GM12892 (cell line): Measurements from ENCODE around the gene SUSD4.

ENCODE experiments used
- POLR2A ChIP-seq: IDR thresholded peaks from 2 replicates; pipeline ENCODE4 v1.6.1; 2011; ENCODE audit warnings: low read depth, low read length, control low read depth
- POLR2AphosphoS5 ChIP-seq: IDR thresholded peaks from 2 replicates; pipeline ENCODE4 v1.6.1; 2011; ENCODE audit warnings: low read depth, low read length, control low read depth

DNA sequence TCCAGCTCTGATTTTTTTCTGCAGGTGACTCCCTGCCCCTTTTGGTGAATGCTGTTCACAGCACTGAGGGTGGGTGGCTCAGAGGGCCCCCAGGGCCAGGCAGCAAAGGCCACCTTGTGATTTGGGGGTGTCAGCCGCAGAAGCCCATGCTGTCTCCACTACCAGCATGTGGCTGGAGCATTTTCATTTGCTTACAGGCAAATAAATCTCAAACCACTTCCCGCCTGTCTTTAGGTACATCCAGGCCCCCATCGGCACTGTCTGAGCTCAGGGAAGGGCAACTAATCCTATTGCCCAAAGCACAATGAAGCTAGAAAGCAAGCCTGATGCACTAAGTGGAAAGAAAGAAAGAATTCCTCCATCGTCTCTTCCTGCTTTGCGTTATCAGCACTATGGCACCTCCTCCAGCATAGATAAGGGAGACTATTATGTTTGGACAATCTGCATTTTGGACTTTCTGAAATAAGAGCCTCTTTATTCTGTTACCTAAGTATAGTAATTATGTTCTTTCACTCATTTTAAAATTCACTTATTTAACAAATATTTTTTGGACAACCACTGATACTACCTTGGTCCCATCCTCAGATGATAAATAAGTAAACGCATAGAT, 120.4 kb downstream of the SUSD4 start:
- TF ChIP-seq POLR2AphosphoS5 (no peak), POLR2A (no peak)
